CD4-positive, alpha-beta T cell treated with Interleukin-6 for 4 hours (primary cell): ENCODE measurements around the gene LRIG1.

Experiments used
- DNase-seq: peaks from one replicate; pipeline ENCODE4 v3.0.0-alpha.2; 2020; ENCODE audit warnings: mixed read lengths

The LRIG1 gene

DNA sequence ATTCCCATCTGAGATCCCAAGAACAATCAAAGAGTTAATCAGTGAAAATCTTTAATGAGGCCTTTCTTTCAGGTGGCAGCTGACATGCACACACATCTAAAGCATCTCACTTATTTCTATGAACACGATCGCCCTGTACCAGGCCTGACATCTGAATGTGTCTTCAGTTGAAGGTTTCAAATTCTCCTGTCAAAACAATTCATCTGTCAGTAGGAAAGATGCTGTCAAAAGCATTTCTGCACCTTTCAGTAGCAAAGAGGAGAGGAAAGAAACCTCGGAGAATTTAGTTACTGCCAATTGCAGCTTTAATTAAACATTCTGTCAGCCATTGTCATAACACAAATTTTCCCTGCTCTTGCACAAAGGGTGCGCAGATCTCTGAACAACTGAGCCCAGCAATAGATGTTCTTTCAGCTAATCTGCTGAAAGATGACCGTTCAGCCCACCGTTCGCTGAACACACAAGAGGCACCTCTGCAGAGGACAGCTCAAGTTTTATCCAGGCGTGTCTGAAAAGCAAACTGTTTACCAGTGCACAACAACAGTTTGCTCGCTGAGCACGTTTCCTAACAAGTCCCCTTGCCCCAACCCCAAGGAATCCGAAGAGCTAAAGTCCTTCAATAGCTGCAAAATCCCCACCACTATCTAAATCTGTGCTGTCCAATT is 34.1 kb downstream of the LRIG1 start:
- DNase-seq = no peak

GRCh38 chr3:66465587-66465986 is 35.2 kb downstream of the LRIG1 start:
- no peak for DNase-seq

GRCh38 chr3:66465034-66465433 is 35.8 kb downstream of the LRIG1 start:
- DNase-seq = no peak

- DNase-seq = no peak
These were observed 36.3 kb downstream of the LRIG1 start for GRCh38 chr3:66464512-66464894.

DNA sequence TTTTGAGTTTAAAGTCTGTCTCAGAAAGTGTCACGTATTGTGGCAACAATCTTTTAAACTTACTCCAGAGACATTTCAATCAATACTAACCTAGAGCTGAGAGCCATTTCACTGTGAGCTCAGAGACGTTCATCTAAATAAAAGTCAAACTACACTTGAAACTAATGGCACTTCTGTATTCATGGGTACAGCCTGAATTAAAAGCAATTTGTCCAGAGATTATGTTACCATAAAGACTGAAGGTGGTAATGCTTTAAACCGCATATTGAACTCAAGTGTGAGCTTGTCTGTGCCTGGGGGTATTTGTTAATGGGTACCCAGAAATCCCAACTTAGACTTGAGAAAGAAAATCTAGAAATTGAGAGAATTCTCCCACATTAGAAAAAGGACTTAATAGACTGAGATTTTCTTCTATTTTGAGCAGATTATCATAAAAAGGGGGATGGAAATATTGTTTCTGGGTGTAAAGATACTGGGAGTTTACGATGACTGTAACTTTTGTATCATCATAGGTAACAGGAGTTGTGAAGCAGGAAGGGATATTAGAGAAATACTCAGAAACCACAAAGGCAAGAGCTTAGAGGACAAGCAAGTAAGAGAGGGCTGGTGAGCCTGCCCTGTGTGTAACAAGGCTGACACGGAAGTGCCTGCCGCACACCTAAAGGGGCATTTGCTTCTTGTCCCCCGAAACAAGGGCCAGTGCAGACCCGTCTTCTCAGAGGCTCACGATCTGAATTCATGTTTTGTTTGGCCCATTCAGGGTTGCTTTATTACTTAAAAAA is 36.9 kb downstream of the LRIG1 start:
- DNase-seq = no peak

DNA sequence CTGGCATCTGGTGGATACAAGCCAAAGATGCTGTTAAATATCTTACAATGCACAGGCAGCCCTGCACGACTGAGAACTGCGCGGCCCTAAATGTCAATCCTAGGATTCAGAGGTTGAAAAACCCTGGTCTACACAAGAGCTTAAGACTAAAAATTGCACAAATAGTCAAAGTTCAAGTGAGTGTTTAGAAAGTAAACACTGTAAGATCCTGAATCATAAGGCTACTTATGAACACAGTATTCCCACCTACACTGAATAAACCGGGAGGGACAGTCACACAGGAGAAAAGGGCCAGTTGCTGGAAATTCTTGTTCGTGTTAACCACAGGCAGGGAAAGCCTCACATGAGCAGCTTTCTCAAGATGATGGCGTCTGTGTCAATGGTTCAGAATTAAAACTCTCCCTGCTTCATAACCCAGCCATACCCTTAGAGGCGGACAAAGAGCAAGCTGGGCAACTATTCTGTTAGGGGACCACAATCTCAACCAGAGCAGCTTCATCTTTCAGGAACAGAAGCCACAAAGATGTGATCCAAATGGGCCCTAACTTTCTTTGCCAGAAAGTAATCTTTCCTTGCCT is 37.7 kb downstream of the LRIG1 start:
- no peak for DNase-seq

DNA sequence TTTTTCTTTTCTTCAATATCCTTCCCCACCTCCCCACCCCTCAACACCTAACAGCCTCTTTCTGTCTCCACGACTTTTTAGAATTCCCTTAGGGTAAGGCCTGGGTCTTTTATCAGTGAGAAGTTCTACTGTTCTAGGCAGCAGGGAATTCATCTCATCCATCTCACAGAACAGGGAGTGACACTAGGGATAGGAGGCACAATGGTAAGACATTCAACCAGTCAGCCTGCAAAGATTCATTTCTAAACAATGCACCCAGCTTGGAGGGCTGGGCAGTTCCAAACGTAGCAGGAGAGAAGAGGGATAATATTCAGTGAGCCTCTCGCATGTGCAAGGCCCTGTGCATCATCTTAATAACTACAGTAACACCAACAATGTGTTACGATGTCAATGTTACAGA is 43.6 kb downstream of the LRIG1 start:
- no peak for DNase-seq

DNA sequence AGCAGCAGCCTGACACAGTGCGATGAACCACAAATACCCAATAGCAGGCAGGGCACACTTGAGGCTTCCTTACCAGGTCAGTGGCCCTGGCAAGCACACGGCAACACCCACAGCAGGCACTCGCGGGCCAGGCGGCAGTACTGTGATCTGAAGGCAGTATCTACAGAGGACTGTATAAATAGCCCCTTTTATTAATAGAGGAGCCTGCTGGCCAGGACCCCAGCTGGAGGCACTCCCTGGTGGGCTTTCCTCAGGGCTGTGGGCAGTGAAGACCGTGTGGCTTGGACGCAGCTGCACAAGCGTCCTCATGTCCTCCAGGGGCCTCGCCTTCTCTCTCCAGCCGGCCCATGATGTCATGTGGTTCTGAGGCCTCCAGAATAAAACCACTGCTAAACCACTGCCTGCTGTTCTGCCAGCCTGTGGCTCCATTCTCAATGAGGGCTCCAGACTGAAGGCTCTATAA is 44.1 kb downstream of the LRIG1 start:
- DNase-seq = no peak

- DNase-seq = no peak
These were observed 46.4 kb downstream of the LRIG1 start for GRCh38 chr3:66454464-66454859.

DNA sequence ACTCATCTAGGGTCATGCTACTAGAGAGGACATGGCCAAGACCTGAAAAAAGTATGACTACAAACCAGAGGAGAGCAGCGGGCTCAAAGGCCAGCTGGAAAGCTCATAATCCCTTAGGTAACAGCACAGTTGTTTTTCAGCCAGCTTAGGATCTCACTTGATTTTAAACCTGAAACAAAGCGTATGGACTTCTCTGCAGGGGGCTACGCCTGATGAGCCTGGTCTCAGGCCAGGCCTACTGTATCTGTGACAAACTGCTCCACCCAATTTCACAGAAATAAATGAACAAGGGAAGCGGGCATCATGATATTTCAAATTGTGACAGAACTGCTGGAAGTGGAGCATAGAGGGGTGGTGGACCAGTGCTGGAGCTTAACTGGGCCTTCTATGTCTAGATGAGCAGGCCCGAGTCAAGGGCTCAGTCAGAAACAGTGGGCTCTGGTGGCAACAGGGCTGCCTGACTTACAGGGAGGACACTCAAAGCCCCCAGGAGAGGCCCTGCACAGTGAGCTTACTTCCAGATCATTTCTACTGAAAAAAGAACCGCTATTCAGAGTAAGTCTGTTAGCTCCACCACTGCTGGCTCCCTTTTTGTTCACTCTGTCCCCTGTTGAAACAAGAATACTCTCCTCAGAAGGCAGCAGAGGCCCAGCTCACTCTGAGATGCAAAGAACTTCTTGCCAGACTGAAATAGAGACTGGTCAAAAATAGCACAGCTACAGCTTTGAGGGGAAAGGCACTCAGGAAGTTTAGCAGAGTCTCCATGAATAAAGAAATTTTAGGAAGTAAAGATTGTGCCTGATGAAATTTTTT is 47.0 kb downstream of the LRIG1 start:
- DNase-seq = no peak

- DNase-seq = no peak
These were observed 48.4 kb downstream of the LRIG1 start for GRCh38 chr3:66452303-66453011.

- no peak for DNase-seq
These were observed 49.1 kb downstream of the LRIG1 start for GRCh38 chr3:66451766-66452165.

DNA sequence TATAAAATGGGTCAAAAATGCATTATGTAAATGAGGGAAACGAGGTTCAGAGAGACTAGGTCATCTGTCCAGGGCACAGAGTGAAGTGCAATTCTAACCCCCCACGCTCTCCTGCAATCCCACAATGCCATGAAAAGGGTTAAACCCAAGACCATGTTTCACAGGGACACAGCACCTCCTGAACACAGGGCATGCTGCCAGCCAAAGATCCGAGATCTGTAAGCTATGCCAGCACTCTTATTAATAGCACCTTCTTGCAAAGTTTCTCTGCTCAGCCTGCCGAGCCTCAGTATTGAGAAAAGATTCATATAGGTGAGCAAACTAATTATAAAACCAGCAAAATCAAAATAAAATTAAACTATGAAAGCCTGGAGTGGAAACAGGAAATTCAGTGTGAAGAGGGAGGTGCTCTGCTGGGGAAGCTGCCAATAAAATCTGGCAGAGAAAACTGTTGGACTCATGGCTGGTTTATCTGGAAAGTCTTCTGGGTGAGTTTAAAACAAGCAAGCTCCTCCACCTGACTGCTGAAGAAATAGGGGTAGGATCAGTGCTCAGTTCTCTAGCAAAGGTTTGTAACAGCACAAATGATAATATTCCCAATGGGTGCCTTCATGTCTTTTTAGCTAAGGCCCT is 50.3 kb downstream of the LRIG1 start:
- no peak for DNase-seq

DNA sequence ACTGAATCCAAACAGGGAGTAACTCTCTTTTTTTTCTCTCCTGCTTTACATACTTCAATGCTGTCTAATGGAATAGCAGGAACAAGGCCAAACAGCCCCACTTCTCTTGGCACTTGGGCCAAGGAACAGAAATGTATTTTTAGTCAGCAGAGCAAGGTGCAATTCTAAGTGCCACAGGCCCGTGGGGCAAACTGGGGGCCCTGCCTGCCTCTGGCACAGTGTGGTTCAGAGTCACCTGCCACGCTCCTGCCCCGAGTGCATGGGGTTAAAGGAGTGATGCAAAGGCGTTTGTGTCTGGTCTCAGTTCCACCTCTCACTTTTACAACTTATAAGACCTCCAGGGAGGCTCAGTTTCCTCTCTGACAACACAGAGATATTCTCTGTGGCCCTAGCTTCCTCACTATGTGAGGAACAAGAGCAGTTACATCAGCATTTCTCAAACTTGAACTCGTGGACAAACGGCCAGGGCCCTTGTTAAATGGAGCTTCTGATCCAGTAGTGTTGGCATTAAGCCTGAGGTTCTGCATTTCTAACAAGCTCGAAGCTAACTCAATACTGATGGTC is 51.3 kb downstream of the LRIG1 start:
- no peak for DNase-seq

- no peak for DNase-seq
These were observed 56.6 kb downstream of the LRIG1 start for GRCh38 chr3:66444146-66444644.

DNA sequence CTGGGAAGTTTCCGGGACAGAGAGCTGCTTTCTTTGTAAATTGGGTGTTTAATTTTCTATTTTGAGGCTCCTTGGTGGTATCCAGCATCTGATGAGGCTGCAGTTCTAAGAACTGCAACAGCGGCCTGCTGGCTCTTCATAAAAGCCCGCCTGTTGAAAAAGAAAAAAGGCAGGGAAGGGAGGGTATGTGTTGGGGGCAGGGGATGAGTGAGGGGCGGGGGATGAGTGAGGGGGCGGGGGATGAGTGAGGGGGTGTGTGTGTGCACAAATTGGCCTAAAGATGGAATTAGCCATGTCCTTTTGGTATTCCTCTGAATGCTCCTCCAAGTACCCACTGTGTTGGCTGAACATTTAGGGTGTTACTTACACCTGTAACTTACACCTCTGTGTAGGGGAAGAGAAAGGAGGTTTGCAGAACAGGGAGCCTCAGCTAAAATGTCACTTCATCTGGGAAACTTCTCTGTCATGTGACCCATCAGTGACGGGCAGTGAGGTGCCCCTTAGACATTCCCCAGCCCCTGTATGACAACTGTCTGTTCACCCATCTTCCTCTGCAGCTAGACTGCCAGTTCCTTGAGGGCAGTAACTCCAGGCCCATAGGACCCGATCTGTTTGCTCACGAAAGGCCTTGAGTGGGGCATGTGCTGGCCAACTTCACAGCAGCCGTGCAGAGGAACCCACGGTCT is 57.6 kb downstream of the LRIG1 start:
- no peak for DNase-seq

- DNase-seq = no peak
These were observed 58.3 kb downstream of the LRIG1 start for GRCh38 chr3:66442254-66443117.

GRCh38 chr3:66441692-66442091 is 59.1 kb downstream of the LRIG1 start:
- no peak for DNase-seq

DNA sequence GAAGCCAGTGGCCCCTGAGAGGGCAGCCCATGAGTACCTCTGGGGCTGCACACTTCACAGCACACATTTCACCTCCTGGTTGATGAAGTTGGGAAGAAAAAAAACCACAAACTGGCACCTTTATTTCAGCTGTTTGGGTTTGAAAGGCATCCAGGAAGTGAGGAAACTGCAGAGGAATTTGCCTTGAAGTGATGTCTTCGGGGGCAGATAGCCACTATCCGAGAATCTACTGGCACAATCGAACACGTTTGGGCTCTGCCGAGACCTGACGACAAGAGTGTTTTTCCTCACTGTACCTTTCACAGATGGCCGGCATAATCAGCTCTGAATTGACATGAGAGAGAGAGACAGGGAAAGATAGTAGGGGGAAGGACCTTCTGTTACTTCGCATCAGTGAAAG is 59.7 kb downstream of the LRIG1 start:
- DNase-seq = no peak
